Left colon (tissue), 2 donors: Measurements from ENCODE around the gene GALNT18. TPM values are rescaled to one million over a fixed set of nuclear protein-coding genes. Genes with fewer than 3 reads are reported as not detected.
A peak's percentile ranks its signal among the peaks of the same experiment; 100 is the strongest.

Source experiments
- ATAC-seq: fragments of 200-7000 bp; cut with Tn5 transposase; one replicate; pipeline ENCODE4 v1.9.1; 2020; ENCODE audit warnings: mild to moderate bottlenecking, moderate library complexity
- DNase-seq, 2 donors: peaks; one replicate each; pipeline ENCODE4 v3.0.0-alpha.2; 2020
- intact Hi-C, 2 donors: fragments of 100-400 bp; cut with DNase I in 1 of 2; cut with micrococcal nuclease in 1 of 2; formaldehyde crosslinking; loops; one replicate each; pipeline versions ENCODE4 v1.11.2 to v1.14.0; 2022; cut with DNase I, micrococcal nuclease
- total RNA-seq, 2 donors: library from RNA; stranded (reverse); fragmentation: NEBNext Ultra II Directional; extraction: Animal tissue kit (Norgen Biotek cat#: 25700); gene quantifications; one replicate each; pipeline ENCODE4 v1.2.1, GENCODE V29; 2021
- donor health status: DM: no; HTN: no; CAD: no.
- donor health status: DM: yes; HTN: yes; CAD: no.

Gene GALNT18
- total RNA-seq, 2 donors from 2014 or later, result 3.6 to 5.9 TPM

- ATAC-seq, result no peak
- intact Hi-C loops, result no loop called here
Observed at GRCh38 chr11:11432621-11433319, 189.0 kb downstream of the GALNT18 start.

GRCh38 chr11:11430431-11430830 lies 191.4 kb downstream of the GALNT18 start:
- ATAC-seq (no peak), DNase-seq (no peak)
- intact Hi-C loops, result no loop called here

More at GRCh38 chr11:11432621-11433319, 189.0 kb downstream of the GALNT18 start:
- no peak for DNase-seq

GRCh38 chr11:11428714-11429113 lies 193.1 kb downstream of the GALNT18 start:
- DNase-seq, result no peak
- intact Hi-C loops, result no loop called here
- no peak for ATAC-seq

GRCh38 chr11:11427542-11427941 lies 194.3 kb downstream of the GALNT18 start:
- intact Hi-C loops, result no loop called here
- ATAC-seq, result no peak
- DNase-seq, result no peak

- intact Hi-C loops, result no loop called here
- ATAC-seq, result no peak
Observed at GRCh38 chr11:11427140-11427539, 194.7 kb downstream of the GALNT18 start.

GRCh38 chr11:11426226-11426952 lies 195.4 kb downstream of the GALNT18 start:
- peak; percentile 63 for ATAC-seq
- DNase-seq, result no peak

More at GRCh38 chr11:11427140-11427539, 194.7 kb downstream of the GALNT18 start:
- DNase-seq, result no peak

GRCh38 chr11:11425806-11426205 lies 196.0 kb downstream of the GALNT18 start:
- DNase-seq, result no peak
- no peak for ATAC-seq
- intact Hi-C loops, result no loop called here

More at GRCh38 chr11:11426226-11426952, 195.4 kb downstream of the GALNT18 start:
- intact Hi-C loops, result no loop called here

GRCh38 chr11:11424688-11425087 lies 197.1 kb downstream of the GALNT18 start:
- no peak for DNase-seq
- ATAC-seq, result no peak
- intact Hi-C loops, result no loop called here

GRCh38 chr11:11422411-11423128 lies 199.2 kb downstream of the GALNT18 start:
- no peak for DNase-seq
- intact Hi-C loops, result no loop called here
- ATAC-seq, result peak; percentile 31

GRCh38 chr11:11421509-11421908 lies 200.3 kb downstream of the GALNT18 start:
- ATAC-seq, result no peak

GRCh38 chr11:11420899-11421285 lies 200.9 kb downstream of the GALNT18 start:
- intact Hi-C loops, result no loop called here
- no peak for ATAC-seq
- DNase-seq, result no peak

More at GRCh38 chr11:11421509-11421908, 200.3 kb downstream of the GALNT18 start:
- intact Hi-C loops, result no loop called here
- no peak for DNase-seq

GRCh38 chr11:11420191-11420898 lies 201.5 kb downstream of the GALNT18 start:
- DNase-seq (no peak), ATAC-seq (no peak)
- intact Hi-C loops, result no loop called here

GRCh38 chr11:11419747-11420146 lies 202.1 kb downstream of the GALNT18 start:
- DNase-seq (no peak), ATAC-seq (no peak)
- intact Hi-C loops, result no loop called here

GRCh38 chr11:11416917-11417316 lies 204.9 kb downstream of the GALNT18 start:
- no peak for ATAC-seq
- DNase-seq, result no peak
- intact Hi-C loops, result no loop called here

GRCh38 chr11:11416502-11416901 lies 205.3 kb downstream of the GALNT18 start:
- no peak for ATAC-seq
- DNase-seq, result peak in 1 of 2 donors; percentile 19
- intact Hi-C loops, result no loop called here

GRCh38 chr11:11415901-11416300 lies 205.9 kb downstream of the GALNT18 start:
- intact Hi-C loops, result no loop called here
- ATAC-seq (no peak), DNase-seq (no peak)

GRCh38 chr11:11414996-11415395 lies 206.8 kb downstream of the GALNT18 start:
- no peak for ATAC-seq
- intact Hi-C loops, result no loop called here

GRCh38 chr11:11413776-11414175 lies 208.0 kb downstream of the GALNT18 start:
- no peak for DNase-seq
- intact Hi-C loops, result no loop called here
- no peak for ATAC-seq

More at GRCh38 chr11:11414996-11415395, 206.8 kb downstream of the GALNT18 start:
- no peak for DNase-seq

GRCh38 chr11:11411401-11411985 lies 210.3 kb downstream of the GALNT18 start:
- no peak for ATAC-seq
- intact Hi-C loops, result no loop called here

More at GRCh38 chr11:11411401-11411985, 210.3 kb downstream of the GALNT18 start:
- no peak for DNase-seq
